CD14-positive monocyte (primary cell): Measurements from ENCODE around the gene RANGRF. TPM values are rescaled to one million over a fixed set of nuclear protein-coding genes. Genes with fewer than 3 reads are reported as not detected.

ENCODE experiments used
- DNase-seq, 3 donors: peaks; one replicate each; pipeline ENCODE4 v3.0.0-alpha.2; 2011 to 2022
- H2AFZ ChIP-seq: 2 replicates; pipeline ENCODE4 v1.6.0; 2012; ENCODE audit warnings: mild to moderate bottlenecking, low read depth, low read length, inconsistent platforms; ENCODE audit not compliant: insufficient read depth, poor library complexity, severe bottlenecking
- H3K27ac ChIP-seq, 2 donors: 1 replicate in 1 of 2; 2 replicates in 1 of 2; pipeline ENCODE4 v1.5.1; 2012 to 2013; ENCODE audit warnings: low read length in 2 of 2, control low read depth in 1 of 2, inconsistent platforms in 1 of 2, low read depth in 1 of 2, mild to moderate bottlenecking in 1 of 2
- H3K27me3 ChIP-seq, 2 donors: one replicate each; pipeline versions ENCODE4 v1.6.0 to v1.6.1; 2011 to 2013; ENCODE audit warnings: low read length in 2 of 2; ENCODE audit not compliant: control insufficient read depth in 2 of 2, insufficient read depth in 2 of 2
- H3K36me3 ChIP-seq, 2 donors: replicated peaks in 1 of 2; 1 replicate in 1 of 2; 2 replicates in 1 of 2; pipeline versions ENCODE4 v1.5.1 to v1.6.1; 2012 to 2013; ENCODE audit warnings: low read length in 2 of 2, control low read depth in 1 of 2, inconsistent platforms in 1 of 2, mild to moderate bottlenecking in 1 of 2; ENCODE audit not compliant: insufficient read depth in 2 of 2, control insufficient read depth in 1 of 2
- H3K4me1 ChIP-seq, 2 donors: 1 replicate in 1 of 2; 2 replicates in 1 of 2; pipeline versions ENCODE4 v1.5.1 to v1.6.1; 2012 to 2013; ENCODE audit warnings: low read length in 2 of 2, control low read depth in 1 of 2, inconsistent platforms in 1 of 2, mild to moderate bottlenecking in 1 of 2, moderate library complexity in 1 of 2; ENCODE audit not compliant: insufficient read depth in 2 of 2, control insufficient read depth in 1 of 2
- H3K4me2 ChIP-seq: replicated peaks from 2 replicates; pipeline ENCODE3; 2012; ENCODE audit warnings: low read length, moderate library complexity, mild to moderate bottlenecking; ENCODE audit not compliant: poor library complexity, severe bottlenecking; ENCODE audit errors: extremely low read depth
- H3K4me3 ChIP-seq, 3 experiments: fragments of 200-600 bp in 1 of 3; sonication (generic) in 1 of 3; replicated peaks in 1 of 3; 1 replicate in 2 of 3; 2 replicates in 1 of 3; pipeline ENCODE4 v1.5.1; 2011 to 2013; ENCODE audit warnings: low read length in 3 of 3, mild to moderate bottlenecking in 3 of 3, control low read depth in 2 of 3, low read depth in 2 of 3, inconsistent platforms in 1 of 3, moderate library complexity in 1 of 3
- H3K79me2 ChIP-seq: 2 replicates; pipeline ENCODE4 v1.6.0; 2012; ENCODE audit warnings: mild to moderate bottlenecking, control low read depth, inconsistent platforms, low read length, moderate library complexity; ENCODE audit not compliant: insufficient read depth
- H3K9ac ChIP-seq: 2 replicates; pipeline ENCODE4 v1.6.0; 2017; ENCODE audit warnings: low read length, mild to moderate bottlenecking; ENCODE audit not compliant: insufficient read depth, poor library complexity, severe bottlenecking
- H3K9me3 ChIP-seq, 2 donors: replicated peaks in 1 of 2; 1 replicate in 1 of 2; 2 replicates in 1 of 2; pipeline versions ENCODE4 v1.5.1 to v1.6.1; 2012 to 2013; ENCODE audit warnings: low read length in 2 of 2, control low read depth in 1 of 2; ENCODE audit not compliant: control insufficient read depth in 1 of 2, insufficient read depth in 1 of 2
- H4K20me1 ChIP-seq: 2 replicates; pipeline ENCODE4 v1.6.0; 2012; ENCODE audit warnings: mild to moderate bottlenecking, low read length, control low read depth, moderate library complexity; ENCODE audit not compliant: insufficient read depth
- H3K27ac Mint-ChIP-seq, 7 donors: one replicate each; pipeline ENCODE4 v1.8.0; 2020; ENCODE audit warnings: mild to moderate bottlenecking in 7 of 7, mixed read lengths in 7 of 7, moderate library complexity in 6 of 7, inconsistent platforms in 2 of 7
- H3K27me3 Mint-ChIP-seq, 3 donors: one replicate each; pipeline ENCODE4 v1.8.0; 2021 to 2022; ENCODE audit warnings: low read depth in 3 of 3, mild to moderate bottlenecking in 3 of 3, mixed read lengths in 3 of 3, moderate library complexity in 3 of 3, inconsistent platforms in 1 of 3
- H3K36me3 Mint-ChIP-seq, 2 donors: one replicate each; pipeline ENCODE4 v1.8.0; 2020; ENCODE audit warnings: mixed read lengths in 2 of 2, inconsistent platforms in 1 of 2, mild to moderate bottlenecking in 1 of 2
- H3K4me1 Mint-ChIP-seq: one replicate; pipeline ENCODE4 v1.8.0; 2020; ENCODE audit warnings: mild to moderate bottlenecking, mixed read lengths
- H3K4me3 Mint-ChIP-seq, 2 donors: one replicate each; pipeline ENCODE4 v1.8.0; 2020; ENCODE audit warnings: mild to moderate bottlenecking in 2 of 2, mixed read lengths in 2 of 2, moderate library complexity in 1 of 2
- H3K9me3 Mint-ChIP-seq, 7 donors: one replicate each; pipeline ENCODE4 v1.8.0; 2020 to 2022; ENCODE audit warnings: mixed read lengths in 7 of 7, mild to moderate bottlenecking in 6 of 7, moderate library complexity in 6 of 7, inconsistent platforms in 2 of 7
- CTCF ChIP-seq: fragments of 200-600 bp; IDR thresholded peaks from one replicate; pipeline ENCODE4 v1.8.0; 2022; ENCODE audit warnings: antibody characterized with exemption, mild to moderate bottlenecking
- WGBS: methylation state at CpG from one replicate; pipeline ENCODE4 v1.1.5; 2013; ENCODE audit warnings: missing lambda C conversion rate; ENCODE audit not compliant: insufficient coverage; 5-methylcytosine and 5-hydroxymethylcytosine counted together
- intact Hi-C, 2 donors: fragments of 100-400 bp; cut with micrococcal nuclease; formaldehyde crosslinking; loops; one replicate each; pipeline versions ENCODE4 v1.15.0 to v1.15.1; 2023
- polyA plus RNA-seq, 3 donors: library from polyadenylated mRNA; depleted of rRNA in 1 of 3; unstranded in 2 of 3; stranded (reverse) in 1 of 3; fragments of 300-500 nt in 2 of 3; fragments of >200 nt in 1 of 3; fragmentation: Illumina TruSeq in 2 of 3; gene quantifications; 1 replicate in 2 of 3; 2 replicates in 1 of 3; pipeline ENCODE4 v1.2.3, GENCODE V29; 2012 to 2021

The RANGRF gene
- polyA plus RNA-seq, 3 donors = 27.3 to 34.3 (median 31.7) TPM

- Histone ChIP-seq H2AFZ (no peak overlapping the region), H3K9ac (no peak overlapping the region), H4K20me1 (no peaks in the 10 kb centered on the region), H3K27me3 (no peaks in the 10 kb centered on the region), H3K27ac (no peak overlapping the region), H3K4me1 (no peaks in the 10 kb centered on the region), H3K4me3 (no peak overlapping the region), H3K9me3 (no peaks in the 10 kb centered on the region), H3K79me2 (peaks cover 13% of the 10 kb centered on the region), H3K4me2 (no peak overlapping the region), H3K36me3 (peaks cover 21 to 40% of the 10 kb centered on the region in 2 donors)
- Mint-ChIP-seq H3K4me3 (no peak overlapping the region), H3K36me3 (peaks cover 30 to 46% of the 10 kb centered on the region in 2 donors), H3K27me3 (peaks cover 0 to 2% (median 0%) of the 10 kb centered on the region in 3 donors), H3K4me1 (no peaks in the 10 kb centered on the region), H3K27ac (peak overlapping the region in 1 of 7 donors; percentile 50), H3K9me3 (no peaks in the 10 kb centered on the region)
- intact Hi-C loops = no loop called here
- 100% methylated on average over 1 of the region's 9 CpGs for WGBS
- no peak for TF ChIP-seq CTCF
- DNase-seq = no peak
These were observed 33.0 kb upstream of the RANGRF start for GRCh38 chr17:8255499-8255898.

GRCh38 chr17:8256291-8256690 lies 32.2 kb upstream of the RANGRF start:
- no peak for TF ChIP-seq CTCF
- no peak overlapping the region for H3K9ac ChIP-seq
- peaks cover 0 to 2% (median 0%) of the 10 kb centered on the region in 3 donors for H3K27me3 Mint-ChIP-seq
- H3K36me3 ChIP-seq = peaks cover 21 to 46% of the 10 kb centered on the region in 2 donors
- no peak overlapping the region for H3K4me2 ChIP-seq
- no peak overlapping the region for H2AFZ ChIP-seq
- no peaks in the 10 kb centered on the region for H3K9me3 Mint-ChIP-seq
- H3K4me1 ChIP-seq = no peaks in the 10 kb centered on the region
- WGBS = 95% methylated on average over 5 of the region's 10 CpGs
- no peaks in the 10 kb centered on the region for H3K27me3 ChIP-seq
- H3K36me3 Mint-ChIP-seq = peaks cover 33 to 49% of the 10 kb centered on the region in 2 donors
- intact Hi-C loops = no loop called here
- no peaks in the 10 kb centered on the region for H3K4me1 Mint-ChIP-seq
- H3K4me3 Mint-ChIP-seq = no peak overlapping the region
- H3K9me3 ChIP-seq = no peaks in the 10 kb centered on the region
- H3K27ac ChIP-seq = no peak overlapping the region
- H3K27ac Mint-ChIP-seq = no peak overlapping the region
- H3K79me2 ChIP-seq = peaks cover 7% of the 10 kb centered on the region
- no peak overlapping the region for H3K4me3 ChIP-seq
- no peaks in the 10 kb centered on the region for H4K20me1 ChIP-seq
- no peak for DNase-seq
